22Rv1 (cell line): Measurements from ENCODE around the gene SPOCK1.

ENCODE experiments used
- H3K27ac ChIP-seq: fragments of 450-650 bp; 2 replicates; pipeline ENCODE4 v1.5.1; 2017
- ZFX ChIP-seq: fragments of 450-650 bp; IDR thresholded peaks from 2 replicates; pipeline ENCODE4 v1.6.1; 2017; ENCODE audit warnings: antibody characterized with exemption, borderline replicate concordance
- TF ChIP-seq, protein P1 (sequence below): fragments of 450-650 bp; IDR thresholded peaks from 2 replicates; pipeline ENCODE4 v1.5.1; 2017; ENCODE audit warnings: mild to moderate bottlenecking

The SPOCK1 gene

DNA sequence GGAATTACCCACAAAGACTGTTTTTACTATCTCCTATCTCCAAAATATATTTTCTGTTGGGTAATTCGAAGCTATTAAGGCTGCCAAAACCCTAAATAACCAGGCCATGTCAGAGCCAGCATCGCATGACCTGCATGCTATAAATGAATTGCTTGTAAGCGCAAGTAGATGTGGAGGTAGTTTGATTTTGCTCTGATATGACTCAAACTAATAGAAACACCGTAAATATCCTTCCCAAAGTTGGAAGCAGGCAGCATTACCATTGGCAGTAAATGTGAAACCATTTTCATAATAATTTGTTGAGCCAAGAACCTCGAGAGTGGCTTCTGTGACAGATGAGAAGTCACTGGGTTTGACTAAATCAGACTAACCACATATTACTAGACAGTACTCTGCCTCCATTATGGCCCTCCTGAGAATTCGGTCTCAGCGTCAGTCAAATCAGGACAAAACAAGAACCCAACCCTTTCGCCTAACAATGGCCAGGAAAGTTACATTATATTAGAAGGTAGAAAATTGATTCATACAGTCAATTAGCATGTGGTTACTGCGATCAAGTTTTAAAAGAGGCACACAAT, 289.8 kb downstream of the SPOCK1 start:
- peak overlapping the region; percentile 48 for H3K27ac ChIP-seq
- TF ChIP-seq, protein P1, sequence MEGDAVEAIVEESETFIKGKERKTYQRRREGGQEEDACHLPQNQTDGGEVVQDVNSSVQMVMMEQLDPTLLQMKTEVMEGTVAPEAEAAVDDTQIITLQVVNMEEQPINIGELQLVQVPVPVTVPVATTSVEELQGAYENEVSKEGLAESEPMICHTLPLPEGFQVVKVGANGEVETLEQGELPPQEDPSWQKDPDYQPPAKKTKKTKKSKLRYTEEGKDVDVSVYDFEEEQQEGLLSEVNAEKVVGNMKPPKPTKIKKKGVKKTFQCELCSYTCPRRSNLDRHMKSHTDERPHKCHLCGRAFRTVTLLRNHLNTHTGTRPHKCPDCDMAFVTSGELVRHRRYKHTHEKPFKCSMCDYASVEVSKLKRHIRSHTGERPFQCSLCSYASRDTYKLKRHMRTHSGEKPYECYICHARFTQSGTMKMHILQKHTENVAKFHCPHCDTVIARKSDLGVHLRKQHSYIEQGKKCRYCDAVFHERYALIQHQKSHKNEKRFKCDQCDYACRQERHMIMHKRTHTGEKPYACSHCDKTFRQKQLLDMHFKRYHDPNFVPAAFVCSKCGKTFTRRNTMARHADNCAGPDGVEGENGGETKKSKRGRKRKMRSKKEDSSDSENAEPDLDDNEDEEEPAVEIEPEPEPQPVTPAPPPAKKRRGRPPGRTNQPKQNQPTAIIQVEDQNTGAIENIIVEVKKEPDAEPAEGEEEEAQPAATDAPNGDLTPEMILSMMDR: no peak
- no peak for TF ChIP-seq ZFX

DNA sequence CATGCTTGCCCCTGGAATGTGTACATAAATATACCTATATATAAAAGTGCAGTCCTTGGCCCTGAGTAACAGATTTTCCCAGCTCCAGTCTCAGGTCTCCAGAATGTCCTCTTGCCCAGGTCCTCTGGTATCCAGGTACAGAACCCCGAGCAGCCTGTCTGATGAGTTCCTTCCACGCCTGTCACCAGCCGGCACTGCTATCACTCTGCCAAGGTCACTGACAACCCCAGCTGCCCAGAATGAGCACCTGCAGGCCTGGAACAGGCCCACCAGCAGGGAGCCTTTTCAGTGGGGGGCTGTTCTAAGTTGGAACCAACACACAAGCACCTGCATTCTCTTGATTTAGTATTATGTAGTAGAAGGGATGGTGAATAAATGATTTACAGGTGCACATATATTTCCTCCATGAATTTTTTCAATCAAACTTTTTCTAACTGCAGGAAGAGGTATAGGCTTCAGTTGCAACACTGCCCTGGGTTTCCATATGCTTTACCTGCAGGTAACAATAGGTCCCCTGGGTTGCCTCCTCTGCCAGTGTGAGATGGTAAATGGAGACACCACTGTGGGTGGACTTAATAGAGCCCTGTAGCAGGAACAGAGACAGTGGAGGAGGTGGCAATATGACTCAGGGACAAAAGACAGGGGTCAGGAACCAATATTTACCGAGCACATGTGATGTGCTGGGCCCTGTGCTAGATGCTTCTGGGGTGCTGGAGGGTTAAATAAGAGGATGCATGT, 291.9 kb downstream of the SPOCK1 start:
- TF ChIP-seq, protein P1: no peak
- TF ChIP-seq ZFX: no peak
- no peak overlapping the region for H3K27ac ChIP-seq

DNA sequence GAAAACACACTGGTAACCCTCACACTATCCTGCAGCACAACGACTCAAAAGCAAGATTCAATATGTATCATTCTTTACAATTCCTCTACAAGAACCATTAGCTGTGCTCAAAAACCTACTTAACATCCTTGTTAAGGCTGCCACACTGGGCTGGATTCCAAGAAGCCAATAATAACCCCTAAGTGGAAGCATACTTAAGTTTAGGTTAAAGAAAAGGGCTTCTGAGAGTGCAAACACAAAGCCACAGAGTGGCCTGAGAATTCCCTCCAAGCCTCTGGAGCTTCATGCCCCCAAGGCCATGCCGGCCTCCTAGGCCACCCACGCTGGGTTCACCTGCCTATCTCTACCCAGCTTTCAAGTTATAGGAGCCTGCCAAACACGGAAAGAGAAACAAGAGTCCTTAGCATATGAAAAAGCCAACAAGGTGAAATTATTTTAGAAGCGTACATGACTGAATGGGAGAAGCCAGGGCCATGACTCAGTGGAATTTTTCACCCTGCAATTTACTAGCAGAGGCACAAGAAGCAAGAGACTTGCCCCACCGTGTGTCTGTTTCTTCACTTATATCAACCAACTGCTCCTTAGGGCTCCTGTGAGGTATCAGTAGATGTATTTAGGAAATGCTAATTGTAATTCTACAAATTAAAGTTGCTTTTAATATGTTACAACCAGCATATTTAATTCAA, 293.0 kb downstream of the SPOCK1 start:
- TF ChIP-seq ZFX: no peak
- TF ChIP-seq, protein P1: no peak
- no peak overlapping the region for H3K27ac ChIP-seq

DNA sequence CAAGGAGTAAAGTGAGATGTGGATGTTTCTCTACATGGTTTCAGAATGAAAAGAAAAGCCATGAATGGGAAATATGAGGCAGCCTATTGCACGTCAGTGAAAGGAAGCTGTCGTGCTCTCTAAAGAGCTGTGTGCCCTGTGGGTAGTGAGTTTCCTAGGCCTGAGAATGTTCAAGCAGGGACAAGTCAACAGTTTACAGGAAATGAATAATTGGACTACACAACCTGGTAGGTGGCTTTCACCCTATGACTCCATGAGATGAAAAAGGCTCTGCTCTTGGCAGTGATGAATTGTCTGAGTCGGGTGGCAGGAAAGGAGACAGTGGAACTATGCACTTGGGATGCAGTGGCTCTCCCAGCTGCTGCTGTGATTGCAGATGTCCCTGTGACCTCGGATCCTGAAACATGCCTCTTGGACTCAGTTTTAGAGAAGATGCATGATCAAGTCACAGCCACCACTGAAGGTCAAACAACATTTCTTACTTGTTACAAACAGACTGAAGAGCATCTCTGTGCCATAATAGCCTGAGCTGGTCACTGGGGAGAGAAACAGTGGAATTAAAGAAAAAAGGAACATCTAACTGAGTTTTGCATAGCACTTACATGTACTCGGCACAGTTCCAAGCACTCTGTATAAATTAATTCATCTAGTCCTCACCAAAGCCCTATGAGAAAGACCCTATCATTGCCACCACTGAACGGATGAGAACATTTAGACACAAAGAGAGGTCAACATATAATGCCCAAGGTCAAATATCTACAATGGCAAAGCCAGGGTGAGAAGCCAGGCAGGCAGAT, 293.7 kb downstream of the SPOCK1 start:
- TF ChIP-seq ZFX: no peak
- TF ChIP-seq, protein P1: no peak
- no peak overlapping the region for H3K27ac ChIP-seq

DNA sequence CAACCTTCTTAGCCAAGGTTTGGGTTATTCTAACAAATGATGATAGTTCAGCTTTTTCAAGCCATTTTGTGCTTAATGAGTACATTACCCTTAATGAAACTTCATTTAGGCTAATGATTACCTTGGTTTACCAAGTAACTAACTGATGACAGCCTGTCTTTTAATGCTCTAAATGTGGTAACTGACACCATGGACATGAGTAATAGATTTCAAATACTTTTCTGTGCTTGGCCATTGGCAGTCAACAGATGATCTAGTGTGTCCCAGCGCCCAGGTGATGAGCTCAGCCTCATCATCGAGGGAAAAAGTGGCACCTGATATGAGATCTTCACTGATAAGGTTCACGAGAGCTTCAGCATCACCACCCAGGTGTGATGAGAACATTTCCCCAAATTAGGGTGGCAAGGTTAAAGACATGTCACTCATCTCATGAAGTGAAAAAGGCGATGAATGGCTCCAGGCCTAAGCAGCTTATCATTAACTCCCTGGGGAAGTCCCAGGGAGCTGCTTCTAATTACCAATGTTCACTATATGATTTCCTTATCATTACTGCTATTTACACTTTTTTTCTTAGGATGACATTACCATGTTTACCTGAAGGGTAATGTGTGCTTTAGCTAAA, 296.0 kb downstream of the SPOCK1 start:
- no peak overlapping the region for H3K27ac ChIP-seq
- TF ChIP-seq, protein P1: no peak
- no peak for TF ChIP-seq ZFX

DNA sequence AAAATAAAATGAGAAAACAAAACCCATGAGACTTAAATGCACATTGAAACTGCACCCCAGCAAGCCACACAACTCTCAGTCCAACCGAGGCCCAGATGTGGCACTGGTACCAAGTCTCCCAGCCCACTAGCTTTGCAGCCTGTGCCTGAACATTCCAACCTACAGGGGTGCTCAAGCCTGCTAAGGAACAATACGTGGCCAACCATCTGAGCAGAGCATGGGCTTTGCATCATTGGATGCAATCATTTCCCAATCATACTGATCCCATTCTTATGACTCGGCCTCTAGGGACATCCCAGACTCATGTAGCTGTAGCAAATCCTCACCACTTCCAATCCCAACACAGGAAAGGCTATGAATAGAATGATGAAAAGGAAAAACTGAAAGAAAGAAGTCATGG, 297.2 kb downstream of the SPOCK1 start:
- H3K27ac ChIP-seq: no peak overlapping the region
- TF ChIP-seq, protein P1: no peak
- no peak for TF ChIP-seq ZFX
